Measurements from ENCODE around the gene IFT27.

The IFT27 gene

DNA sequence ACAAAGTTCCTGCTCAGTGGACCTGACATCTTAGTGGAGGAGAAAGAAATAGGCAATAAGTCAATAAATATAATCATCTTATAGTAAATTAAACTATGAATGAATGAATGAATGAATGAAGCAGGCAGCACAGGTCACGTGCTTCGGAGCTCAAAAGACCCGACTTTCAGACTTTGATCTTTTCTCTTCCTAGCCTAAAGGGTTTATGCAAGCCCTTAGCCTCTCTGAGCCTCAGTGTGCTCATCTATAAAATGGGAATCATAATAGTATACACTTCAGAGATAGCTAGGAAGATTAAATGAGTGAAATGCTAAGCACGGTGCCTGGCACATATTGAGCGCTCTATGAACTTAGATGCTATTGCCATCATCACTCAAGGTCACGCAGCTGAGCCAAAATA, 33.4 kb upstream of the IFT27 start:
- no peak for TF ChIP-seq POLR2A (IDR thresholded peaks at IDR 0.05; ENCODE audit: low read depth, low read length)

DNA sequence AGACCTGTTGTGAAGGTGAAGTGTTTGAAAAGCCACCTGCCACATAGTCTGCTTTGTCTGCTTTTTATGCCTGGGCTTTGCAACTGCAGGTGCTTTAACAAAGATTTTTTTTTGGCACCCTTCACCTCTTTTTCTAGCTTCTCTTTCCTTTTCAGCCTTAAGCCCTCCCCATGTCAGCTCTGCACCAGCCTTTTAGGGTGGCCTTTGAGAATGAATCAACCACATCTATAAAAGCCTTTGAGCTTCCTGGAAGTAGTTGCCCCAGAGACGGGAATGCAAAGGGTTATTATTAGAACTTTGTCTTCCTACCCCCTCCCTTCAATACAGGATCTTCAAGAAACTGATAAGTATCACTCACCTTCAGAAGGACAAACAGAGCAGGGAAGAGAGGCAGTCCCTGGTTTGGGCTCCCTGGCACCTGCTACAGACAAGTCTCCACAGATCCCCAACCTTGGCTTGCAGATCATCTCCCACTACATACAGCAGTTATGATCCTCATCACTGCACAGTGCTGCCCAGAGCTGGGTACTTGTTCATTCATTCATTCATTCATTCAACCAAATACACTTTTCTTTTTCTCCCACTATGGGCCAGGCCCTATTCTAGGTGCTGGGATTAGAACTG, 32.9 kb upstream of the IFT27 start:
- no peak for DNase-seq (ENCODE audit: insufficient read length, low spot score)
- FAIRE-seq = no peak
- TF ChIP-seq POLR2A (IDR thresholded peaks at IDR 0.05; ENCODE audit: low read depth, low read length) = no peak

More for the DNA sequence above, 33.4 kb upstream of the IFT27 start:
- FAIRE-seq (no peak), DNase-seq (ENCODE audit: insufficient read length, low spot score) (no peak)

DNA sequence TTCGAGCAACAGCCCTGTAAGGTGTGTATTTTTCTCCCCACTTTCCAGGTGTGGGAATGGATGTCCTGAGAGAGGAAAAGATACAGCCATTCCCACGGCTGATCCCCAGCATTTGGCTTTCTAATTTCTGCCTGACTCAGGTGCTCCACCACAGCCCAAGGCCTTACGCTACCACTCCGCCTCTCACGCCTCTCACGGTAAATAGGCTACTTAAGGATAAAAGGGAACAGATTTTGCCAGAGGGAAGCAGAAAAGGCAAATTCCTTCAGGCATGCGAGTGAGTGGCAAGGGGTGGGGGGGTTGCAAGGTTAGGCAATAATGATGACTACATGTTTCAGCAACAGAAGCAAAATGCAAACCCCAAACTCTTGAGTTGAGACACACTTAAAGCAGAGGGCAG, 31.7 kb upstream of the IFT27 start:
- DNase-seq (ENCODE audit: insufficient read length, low spot score) = no peak
- FAIRE-seq = no peak
- no peak for TF ChIP-seq POLR2A (IDR thresholded peaks at IDR 0.05; ENCODE audit: low read depth, low read length)

DNA sequence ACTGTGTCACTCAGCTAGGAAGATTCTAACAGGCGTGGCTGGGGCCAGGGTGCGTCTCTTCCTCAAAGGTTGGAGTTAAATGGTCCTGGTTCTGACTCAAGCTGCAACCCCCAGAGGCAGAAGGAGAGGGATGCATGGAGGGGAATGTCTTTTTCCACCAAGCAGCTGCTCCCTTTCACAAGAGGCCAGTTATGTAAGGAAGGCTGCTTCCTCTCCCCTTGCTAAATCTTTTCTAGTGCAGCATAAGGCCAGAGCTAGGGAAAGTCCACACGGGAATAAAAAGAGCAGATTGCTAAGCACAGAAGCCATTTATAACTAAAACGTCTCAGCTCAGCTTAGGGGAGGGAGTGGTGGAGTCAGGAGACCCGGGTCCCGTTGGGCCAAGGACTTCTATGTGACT, 30.9 kb upstream of the IFT27 start:
- FAIRE-seq (no peak), DNase-seq (ENCODE audit: insufficient read length, low spot score) (no peak)
- no peak for TF ChIP-seq POLR2A (IDR thresholded peaks at IDR 0.05; ENCODE audit: low read depth, low read length)

DNA sequence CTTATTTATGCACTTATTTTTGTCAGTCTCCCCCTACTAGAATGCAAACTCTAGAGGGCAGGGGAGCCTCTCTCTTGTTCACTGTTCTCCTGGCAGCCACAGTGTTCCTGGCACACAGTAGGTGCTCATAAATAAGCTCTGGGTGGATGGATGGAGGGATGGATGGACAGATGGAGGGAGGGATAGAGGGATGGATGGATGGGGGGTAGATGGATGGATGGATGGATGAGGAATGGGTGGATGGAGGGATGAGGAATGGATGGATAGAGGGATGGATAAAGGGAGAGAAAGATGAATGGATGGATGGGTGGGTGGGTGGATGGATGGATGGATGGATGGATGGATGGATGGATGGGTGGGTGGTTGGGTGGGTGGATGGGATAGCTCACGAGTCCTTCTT, 27.4 kb upstream of the IFT27 start:
- FAIRE-seq = no peak
- TF ChIP-seq POLR2A (IDR thresholded peaks at IDR 0.05; ENCODE audit: low read depth, low read length) = no peak
- DNase-seq (ENCODE audit: insufficient read length, low spot score) = no peak

DNA sequence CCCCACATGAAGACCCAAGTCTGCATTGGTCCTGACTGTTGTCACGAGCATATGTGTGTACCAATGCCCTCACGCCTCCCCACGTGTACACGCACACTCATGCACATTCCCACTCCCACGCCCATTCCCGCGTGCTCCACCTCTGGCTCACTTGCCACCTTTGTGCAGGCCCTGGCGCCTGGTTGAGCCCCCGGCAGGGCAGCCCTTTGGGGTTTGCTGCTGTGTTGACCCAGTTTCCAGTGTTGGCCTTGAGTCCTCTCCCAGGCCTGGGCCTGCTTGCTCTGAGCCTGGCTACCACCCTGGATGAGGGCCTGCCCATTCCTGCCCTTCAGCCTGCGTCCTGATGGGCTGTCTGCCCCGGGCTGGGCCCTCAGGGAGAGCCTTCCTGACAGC, 22.8 kb upstream of the IFT27 start:
- no peak for FAIRE-seq

DNA sequence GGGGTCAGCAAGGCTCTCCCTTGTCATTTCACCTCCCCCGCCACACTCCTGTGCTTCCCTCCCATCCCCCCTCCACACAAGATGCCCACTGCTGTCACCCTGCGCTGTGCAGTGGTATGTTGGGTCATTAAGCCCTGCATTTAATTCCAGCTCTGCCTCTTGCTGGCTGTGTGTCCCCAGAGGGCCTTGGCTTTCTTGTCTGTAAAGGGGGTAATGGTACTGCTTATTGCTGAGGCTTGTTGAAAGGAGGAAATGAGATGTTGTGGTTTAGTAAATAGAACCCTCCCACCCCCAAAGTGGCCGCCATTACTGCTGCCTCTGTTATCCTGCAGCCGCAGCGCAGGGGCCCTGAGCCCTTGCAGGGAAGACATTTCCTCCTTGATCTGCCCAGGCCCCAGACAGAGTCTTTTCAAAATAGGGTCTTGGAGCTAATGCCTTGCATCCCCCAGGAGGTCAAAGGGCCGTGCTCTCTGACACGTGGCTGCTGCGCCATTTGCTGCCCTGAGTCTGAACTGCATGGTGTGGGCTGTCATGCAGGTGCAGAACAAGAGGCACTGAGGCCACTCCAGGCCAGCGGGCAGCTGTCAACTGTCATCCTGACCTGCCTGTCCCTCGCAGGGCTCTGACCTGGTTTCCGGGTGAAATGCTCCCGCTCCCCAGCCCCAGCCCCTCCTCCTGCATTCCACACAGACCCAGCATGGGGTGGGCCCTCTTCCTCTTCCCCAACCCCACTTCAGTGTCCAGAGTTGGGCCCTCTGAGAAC, 22.2 kb upstream of the IFT27 start:
- no peak for TF ChIP-seq POLR2A (IDR thresholded peaks at IDR 0.05; ENCODE audit: low read depth, low read length)
- DNase-seq (ENCODE audit: insufficient read length, low spot score) (no peak), FAIRE-seq (no peak)

More for the DNA sequence above, 22.8 kb upstream of the IFT27 start:
- no peak for TF ChIP-seq POLR2A (IDR thresholded peaks at IDR 0.05; ENCODE audit: low read depth, low read length)
- no peak for DNase-seq (ENCODE audit: insufficient read length, low spot score)

DNA sequence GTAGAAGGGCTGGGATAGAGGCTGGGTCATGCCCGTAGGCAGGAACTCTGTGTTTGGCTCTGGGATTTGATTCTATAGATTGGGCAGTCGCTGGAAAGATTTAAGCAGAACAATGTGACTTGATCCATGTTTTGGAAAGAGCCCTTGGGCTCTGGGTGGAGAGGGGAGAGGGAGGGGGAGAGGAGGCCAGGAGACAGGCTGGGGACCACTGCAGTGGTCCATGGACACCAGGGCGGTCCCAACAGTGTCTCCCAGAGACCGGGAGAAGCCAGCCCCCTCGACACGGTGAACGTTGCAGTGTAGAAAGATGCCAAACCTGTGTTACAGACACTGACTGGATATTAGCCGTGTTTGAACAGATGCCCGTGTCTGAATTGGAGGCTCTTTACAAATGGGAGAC, 21.5 kb upstream of the IFT27 start:
- DNase-seq (ENCODE audit: insufficient read length, low spot score) = no peak
- no peak for FAIRE-seq

DNA sequence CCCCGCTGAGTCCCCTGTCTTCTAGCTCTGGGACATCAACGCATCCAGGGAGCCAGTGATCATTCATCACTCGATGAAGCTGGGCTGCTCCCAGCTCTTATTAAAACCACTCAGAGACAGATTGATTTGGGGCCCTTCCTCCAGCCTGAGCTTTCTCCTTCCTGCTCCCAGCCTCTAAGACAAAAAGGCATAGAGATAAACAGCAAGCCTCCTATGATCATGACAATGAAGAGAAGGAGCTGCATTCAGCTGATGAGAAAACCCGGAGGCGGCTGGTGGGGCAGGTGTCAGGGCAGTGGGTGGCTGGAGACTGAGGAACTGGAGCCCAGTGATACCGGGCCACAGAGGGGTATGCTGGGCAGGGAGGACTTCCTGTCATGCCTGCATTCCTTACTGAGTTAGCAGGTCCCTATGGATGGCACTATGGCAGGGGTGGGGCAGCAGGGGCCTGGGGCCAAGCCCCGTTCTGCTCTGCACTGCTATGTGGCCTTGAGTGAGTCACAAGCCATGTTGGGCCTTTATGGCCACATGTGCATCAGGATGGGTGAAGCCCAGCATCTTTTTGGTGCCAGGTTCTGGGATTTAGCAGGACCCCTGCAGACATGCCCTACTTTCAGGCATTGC, 20.7 kb upstream of the IFT27 start:
- FAIRE-seq (no peak), DNase-seq (ENCODE audit: insufficient read length, low spot score) (no peak)
- TF ChIP-seq POLR2A (IDR thresholded peaks at IDR 0.05; ENCODE audit: low read depth, low read length) = no peak

More for the DNA sequence above, 21.5 kb upstream of the IFT27 start:
- no peak for TF ChIP-seq POLR2A (IDR thresholded peaks at IDR 0.05; ENCODE audit: low read depth, low read length)

DNA sequence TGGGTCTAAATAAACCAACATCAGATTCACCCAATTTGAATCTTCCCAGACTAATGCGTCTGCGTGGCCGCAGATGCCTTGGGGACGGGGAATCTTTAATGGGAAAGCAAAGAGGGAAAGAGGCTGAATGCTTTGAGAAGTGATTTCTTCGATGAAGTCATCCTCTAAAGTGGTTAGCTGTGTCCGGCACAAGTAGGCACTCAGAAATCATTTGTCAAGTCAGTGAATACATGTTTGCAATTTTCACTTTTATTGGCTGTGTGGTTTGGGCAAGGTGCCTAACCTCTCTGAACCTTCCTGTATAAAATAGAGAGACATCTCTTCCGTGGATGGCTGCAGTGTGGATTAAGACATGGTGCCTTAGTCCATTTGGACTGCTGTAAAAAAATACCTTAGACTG, 19.7 kb upstream of the IFT27 start:
- FAIRE-seq = no peak
- no peak for TF ChIP-seq POLR2A (IDR thresholded peaks at IDR 0.05; ENCODE audit: low read depth, low read length)
- DNase-seq (ENCODE audit: insufficient read length, low spot score) = no peak

DNA sequence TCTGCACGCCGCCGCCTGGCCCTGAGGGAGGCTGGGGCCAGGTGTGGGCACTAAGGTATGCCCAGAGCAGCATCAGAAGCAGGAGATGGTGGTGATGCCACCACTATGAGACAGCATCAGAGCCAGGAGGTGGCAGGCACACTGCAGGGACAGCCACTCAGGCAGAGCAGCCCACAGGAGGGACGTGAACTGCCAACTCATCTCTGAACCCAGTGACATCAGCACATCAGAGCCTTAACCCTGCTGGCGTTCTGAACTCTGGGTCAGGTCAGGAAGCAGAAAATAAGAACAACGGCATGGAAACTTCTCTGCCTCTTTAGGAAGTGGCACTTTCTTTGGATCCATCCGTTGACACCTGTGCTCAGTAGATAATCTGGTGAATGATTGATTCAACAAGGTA, 14.7 kb upstream of the IFT27 start:
- DNase-seq (ENCODE audit: insufficient read length, low spot score) (no peak), FAIRE-seq (no peak)
- TF ChIP-seq POLR2A (IDR thresholded peaks at IDR 0.05; ENCODE audit: low read depth, low read length) = no peak

DNA sequence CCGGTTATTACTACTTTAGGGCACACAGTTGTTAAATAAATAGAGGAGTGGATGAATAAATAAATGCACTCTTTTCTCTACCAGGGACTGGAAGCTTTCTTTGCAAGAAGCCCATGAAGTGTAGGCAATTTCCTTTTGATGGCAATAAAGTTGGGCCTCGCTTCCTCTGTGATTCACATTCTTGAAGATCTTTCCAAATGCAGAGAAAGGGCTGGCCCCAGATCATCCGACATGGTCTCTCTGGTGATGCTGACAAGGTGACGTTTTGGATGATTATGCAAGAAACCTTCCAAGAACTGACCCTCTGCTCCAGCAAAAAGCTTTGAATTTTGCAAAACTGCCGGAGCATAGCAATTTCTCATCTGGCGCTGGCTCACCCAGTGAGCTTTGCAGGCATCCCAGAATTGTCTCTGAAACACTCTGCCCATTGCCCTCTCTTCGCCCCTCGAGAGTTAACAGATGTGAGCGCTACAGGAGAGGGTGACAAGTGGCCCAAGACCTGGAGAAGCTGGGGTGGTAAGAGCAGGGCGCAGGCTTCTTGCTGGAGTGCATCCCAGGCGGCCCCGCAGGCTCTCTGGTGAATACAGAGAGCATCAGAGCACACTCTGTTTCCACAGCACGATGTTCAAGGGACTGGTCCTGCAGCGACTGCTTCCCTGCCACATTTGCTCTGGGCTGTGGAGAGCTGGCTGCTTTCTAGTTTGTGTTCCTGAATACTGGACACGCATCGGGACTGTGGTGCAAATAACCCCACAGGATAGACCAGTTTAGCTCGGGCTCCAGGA, 11.5 kb upstream of the IFT27 start:
- no peak for TF ChIP-seq POLR2A (IDR thresholded peaks at IDR 0.05; ENCODE audit: low read depth, low read length)
- DNase-seq (ENCODE audit: insufficient read length, low spot score) (no peak), FAIRE-seq (no peak)

DNA sequence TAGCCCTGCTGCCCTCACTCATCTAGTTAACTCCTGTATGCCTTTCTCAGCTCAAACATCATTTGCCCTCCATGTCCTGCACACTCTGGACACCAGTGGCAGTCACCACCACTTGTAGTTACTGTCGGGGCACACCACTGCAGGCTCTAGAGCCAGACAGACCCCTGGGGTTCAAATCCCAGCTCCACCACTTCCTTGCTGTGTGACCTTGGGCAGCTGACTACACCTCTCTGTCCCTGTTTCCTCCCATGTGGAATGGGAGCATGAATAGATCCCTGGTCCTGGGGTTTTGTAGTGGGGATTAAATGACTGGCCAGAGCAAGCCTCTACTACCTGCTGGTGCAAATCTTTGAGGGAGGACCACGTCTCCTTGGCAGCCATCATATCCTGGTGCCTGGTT, 7.8 kb upstream of the IFT27 start:
- FAIRE-seq = no peak
- no peak for DNase-seq (ENCODE audit: insufficient read length, low spot score)
- no peak for TF ChIP-seq POLR2A (IDR thresholded peaks at IDR 0.05; ENCODE audit: low read depth, low read length)
